Suprapubic skin (tissue), 4 donors: ENCODE results near the gene CHAC1. TPM values are rescaled to one million over a fixed set of nuclear protein-coding genes. Genes with fewer than 3 reads are reported as not detected.

ENCODE experiments used
- DNase-seq, 2 donors: peaks; one replicate each; pipeline ENCODE4 v3.0.0-alpha.2; 2019; ENCODE audit warnings: low spot score in 2 of 2
- H3K27ac ChIP-seq: fragments of 200-600 bp; sonication (generic); one replicate; pipeline ENCODE4 v1.5.1; 2019
- H3K27me3 ChIP-seq: fragments of 200-600 bp; sonication (generic); one replicate; pipeline ENCODE4 v1.5.1; 2019
- H3K36me3 ChIP-seq: fragments of 200-600 bp; sonication (generic); one replicate; pipeline ENCODE4 v1.5.1; 2019
- H3K4me1 ChIP-seq: fragments of 200-600 bp; sonication (generic); one replicate; pipeline ENCODE4 v1.5.1; 2019
- H3K4me3 ChIP-seq: fragments of 200-600 bp; sonication (generic); one replicate; pipeline ENCODE4 v1.5.1; 2019; ENCODE audit warnings: mild to moderate bottlenecking
- H3K9me3 ChIP-seq: fragments of 200-600 bp; sonication (generic); one replicate; pipeline ENCODE4 v1.5.1; 2019
- EP300 ChIP-seq: sonication (generic); formaldehyde crosslinking; IDR thresholded peaks from one replicate; pipeline ENCODE4 v1.6.1; 2017; ENCODE audit warnings: antibody characterized with exemption
- POLR2A ChIP-seq, 2 donors: fragments of 450-650 bp; IDR thresholded peaks; one replicate each; pipeline ENCODE4 v1.6.1; 2017; ENCODE audit warnings: antibody characterized with exemption in 2 of 2, mild to moderate bottlenecking in 2 of 2, moderate library complexity in 2 of 2
- POLR2AphosphoS5 ChIP-seq, 3 donors: sonication (generic); formaldehyde crosslinking; IDR thresholded peaks; one replicate each; pipeline ENCODE4 v1.6.1; 2017; ENCODE audit warnings: antibody characterized with exemption in 3 of 3
- WGBS: methylation state at CpG from one replicate; pipeline ENCODE4 v1.1.5; 2018; 5-methylcytosine and 5-hydroxymethylcytosine counted together
- total RNA-seq, 4 donors: library from RNA; depleted of rRNA; stranded (reverse); fragments of >200 nt; gene quantifications; one replicate each; pipeline ENCODE4 v1.1.0, GENCODE V29; 2016
- TF ChIP-seq, protein P1 (sequence below), 2 donors: fragments of 200-600 bp in 1 of 2; fragments of 450-650 bp in 1 of 2; sonication (generic) in 1 of 2; IDR thresholded peaks; one replicate each; pipeline ENCODE4 v1.5.1; 2016 to 2019; ENCODE audit warnings: antibody characterized with exemption in 2 of 2, mild to moderate bottlenecking in 1 of 2, moderate library complexity in 1 of 2

Gene CHAC1
- total RNA-seq, 4 donors from 2014 or later, result 2.6 to 10.0 (median 3.3) TPM; not detected in 1

DNA sequence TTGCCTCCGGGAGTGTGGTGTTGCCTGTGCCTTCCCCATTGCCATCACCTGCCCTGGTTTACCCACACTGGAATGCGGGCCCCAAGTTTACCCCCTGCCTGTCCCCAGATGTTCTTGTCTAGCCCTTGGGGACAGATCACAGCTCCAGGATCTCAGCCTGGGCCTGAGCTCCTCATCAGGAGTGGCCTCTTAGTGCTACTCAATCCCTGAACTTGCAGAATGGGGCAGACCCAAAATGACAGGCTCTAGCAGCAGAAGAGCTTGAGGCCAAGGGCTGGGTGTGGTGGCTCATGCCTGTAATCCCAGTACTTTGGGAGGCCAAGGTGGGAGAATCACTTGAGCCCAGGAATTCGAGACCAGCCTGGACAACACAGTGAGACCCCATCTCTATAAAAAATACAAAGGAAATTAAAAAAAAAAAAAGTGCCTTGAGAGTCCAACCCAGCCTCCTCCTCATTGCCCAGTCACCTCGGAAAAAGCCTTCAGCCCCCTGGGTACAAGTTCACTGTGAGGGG is 3.8 kb downstream of the CHAC1 start:
- no peak overlapping the region for H3K4me3 ChIP-seq
- 94% methylated on average over 3 of the region's 4 CpGs for WGBS
- H3K27ac ChIP-seq, result no peak overlapping the region
- no peaks in the 10 kb centered on the region for H3K36me3 ChIP-seq
- DNase-seq, result no peak
- no peaks in the 10 kb centered on the region for H3K27me3 ChIP-seq
- peaks cover 15% of the 10 kb centered on the region for H3K4me1 ChIP-seq
- H3K9me3 ChIP-seq, result no peaks in the 10 kb centered on the region
- TF ChIP-seq POLR2A (IDR thresholded peaks at IDR 0.05) (no peak), POLR2AphosphoS5 (IDR thresholded peaks at IDR 0.05) (no peak), EP300 (no peak)
- TF ChIP-seq, protein P1, sequence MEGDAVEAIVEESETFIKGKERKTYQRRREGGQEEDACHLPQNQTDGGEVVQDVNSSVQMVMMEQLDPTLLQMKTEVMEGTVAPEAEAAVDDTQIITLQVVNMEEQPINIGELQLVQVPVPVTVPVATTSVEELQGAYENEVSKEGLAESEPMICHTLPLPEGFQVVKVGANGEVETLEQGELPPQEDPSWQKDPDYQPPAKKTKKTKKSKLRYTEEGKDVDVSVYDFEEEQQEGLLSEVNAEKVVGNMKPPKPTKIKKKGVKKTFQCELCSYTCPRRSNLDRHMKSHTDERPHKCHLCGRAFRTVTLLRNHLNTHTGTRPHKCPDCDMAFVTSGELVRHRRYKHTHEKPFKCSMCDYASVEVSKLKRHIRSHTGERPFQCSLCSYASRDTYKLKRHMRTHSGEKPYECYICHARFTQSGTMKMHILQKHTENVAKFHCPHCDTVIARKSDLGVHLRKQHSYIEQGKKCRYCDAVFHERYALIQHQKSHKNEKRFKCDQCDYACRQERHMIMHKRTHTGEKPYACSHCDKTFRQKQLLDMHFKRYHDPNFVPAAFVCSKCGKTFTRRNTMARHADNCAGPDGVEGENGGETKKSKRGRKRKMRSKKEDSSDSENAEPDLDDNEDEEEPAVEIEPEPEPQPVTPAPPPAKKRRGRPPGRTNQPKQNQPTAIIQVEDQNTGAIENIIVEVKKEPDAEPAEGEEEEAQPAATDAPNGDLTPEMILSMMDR (IDR thresholded peaks at IDR 0.05), result no peak

DNA sequence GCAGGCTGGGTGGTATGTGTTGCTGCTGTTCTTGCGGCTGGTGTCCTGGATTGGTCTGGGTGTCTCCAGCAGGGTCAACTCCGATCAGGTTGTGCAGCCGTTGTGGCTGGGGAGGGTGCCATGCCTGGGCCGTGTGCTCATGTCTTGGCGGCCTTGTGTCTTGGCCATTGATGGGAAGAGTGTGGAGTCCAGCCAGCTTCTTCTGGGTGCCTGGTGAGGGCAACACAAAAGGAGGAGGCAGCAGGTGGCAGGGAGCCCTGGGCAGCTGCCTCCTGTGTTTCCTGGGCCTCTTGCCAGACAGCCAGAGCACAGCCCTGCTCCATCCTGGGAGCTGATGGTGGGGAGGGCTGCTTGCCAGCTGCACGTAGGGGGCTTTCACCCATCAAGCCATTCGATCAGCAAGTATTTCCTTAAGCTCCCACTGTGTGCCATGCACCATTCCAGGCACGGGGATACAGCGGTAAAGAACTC is 4.3 kb downstream of the CHAC1 start:
- H3K9me3 ChIP-seq, result no peaks in the 10 kb centered on the region
- no peak for DNase-seq
- 57% methylated on average over 9 of the region's 9 CpGs for WGBS
- peaks cover 11% of the 10 kb centered on the region for H3K4me1 ChIP-seq
- no peaks in the 10 kb centered on the region for H3K36me3 ChIP-seq
- no peak overlapping the region for H3K4me3 ChIP-seq
- no peaks in the 10 kb centered on the region for H3K27me3 ChIP-seq
- H3K27ac ChIP-seq, result no peak overlapping the region
- TF ChIP-seq POLR2AphosphoS5 (IDR thresholded peaks at IDR 0.05), result no peak
- no peak for TF ChIP-seq EP300
- TF ChIP-seq, protein P1 (IDR thresholded peaks at IDR 0.05), result no peak
- no peak for TF ChIP-seq POLR2A (IDR thresholded peaks at IDR 0.05)

DNA sequence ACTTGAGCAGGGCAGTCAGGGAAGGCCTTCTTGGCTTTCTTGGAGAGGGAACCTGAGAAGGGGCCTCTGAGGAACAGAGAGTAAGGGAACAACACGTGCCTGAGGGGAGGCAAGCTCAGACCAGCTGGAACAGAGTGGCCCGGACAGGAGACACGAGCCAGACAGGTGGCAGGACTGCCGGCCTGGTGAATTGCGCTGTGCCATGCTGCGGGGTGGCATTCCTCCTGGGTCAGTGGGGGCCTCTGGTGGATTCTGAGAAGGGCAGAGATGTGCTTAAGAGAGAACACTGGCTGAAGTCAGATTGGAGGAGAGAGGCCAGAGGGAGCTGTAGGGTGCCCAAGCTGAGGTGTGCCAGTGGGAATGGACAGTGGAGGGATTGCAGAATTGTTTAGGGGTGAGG is 4.9 kb downstream of the CHAC1 start:
- WGBS, result 71% methylated on average over 6 of the region's 6 CpGs
- H3K9me3 ChIP-seq, result no peaks in the 10 kb centered on the region
- DNase-seq, result no peak
- H3K27ac ChIP-seq, result no peak overlapping the region
- no peak for TF ChIP-seq EP300
- TF ChIP-seq, protein P1 (IDR thresholded peaks at IDR 0.05), result no peak
- TF ChIP-seq POLR2AphosphoS5 (IDR thresholded peaks at IDR 0.05), result no peak
- no peak for TF ChIP-seq POLR2A (IDR thresholded peaks at IDR 0.05)
- peaks cover 7% of the 10 kb centered on the region for H3K4me1 ChIP-seq
- no peak overlapping the region for H3K4me3 ChIP-seq
- H3K36me3 ChIP-seq, result no peaks in the 10 kb centered on the region
- no peaks in the 10 kb centered on the region for H3K27me3 ChIP-seq

DNA sequence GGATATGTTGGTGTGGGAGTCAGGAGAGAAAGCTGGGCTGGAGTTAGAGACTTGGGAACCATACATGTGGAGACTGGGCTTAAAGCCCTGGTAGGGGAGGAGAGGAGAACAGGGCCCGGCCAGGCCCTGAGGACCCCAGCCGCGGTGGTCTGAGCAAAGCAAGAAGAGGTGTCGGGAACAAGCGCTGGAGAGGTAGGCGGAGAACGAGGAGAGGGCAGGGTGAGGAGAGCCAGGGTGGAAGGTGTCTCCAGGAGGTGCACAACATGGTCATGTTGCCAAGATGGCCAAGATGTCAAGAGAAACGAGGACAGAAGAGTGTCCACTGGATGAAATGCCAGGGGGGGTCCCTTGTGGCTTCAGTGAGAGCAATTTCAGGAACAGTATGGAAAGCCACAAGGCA is 5.5 kb downstream of the CHAC1 start:
- Histone ChIP-seq H3K9me3 (no peaks in the 10 kb centered on the region), H3K4me1 (peaks cover 2% of the 10 kb centered on the region), H3K36me3 (no peaks in the 10 kb centered on the region), H3K27me3 (no peaks in the 10 kb centered on the region), H3K4me3 (no peak overlapping the region), H3K27ac (no peak overlapping the region)
- DNase-seq, result no peak
- TF ChIP-seq POLR2A (IDR thresholded peaks at IDR 0.05) (no peak), EP300 (no peak), POLR2AphosphoS5 (IDR thresholded peaks at IDR 0.05) (no peak)
- TF ChIP-seq, protein P1 (IDR thresholded peaks at IDR 0.05), result no peak
- 88% methylated on average over 8 of the region's 8 CpGs for WGBS

DNA sequence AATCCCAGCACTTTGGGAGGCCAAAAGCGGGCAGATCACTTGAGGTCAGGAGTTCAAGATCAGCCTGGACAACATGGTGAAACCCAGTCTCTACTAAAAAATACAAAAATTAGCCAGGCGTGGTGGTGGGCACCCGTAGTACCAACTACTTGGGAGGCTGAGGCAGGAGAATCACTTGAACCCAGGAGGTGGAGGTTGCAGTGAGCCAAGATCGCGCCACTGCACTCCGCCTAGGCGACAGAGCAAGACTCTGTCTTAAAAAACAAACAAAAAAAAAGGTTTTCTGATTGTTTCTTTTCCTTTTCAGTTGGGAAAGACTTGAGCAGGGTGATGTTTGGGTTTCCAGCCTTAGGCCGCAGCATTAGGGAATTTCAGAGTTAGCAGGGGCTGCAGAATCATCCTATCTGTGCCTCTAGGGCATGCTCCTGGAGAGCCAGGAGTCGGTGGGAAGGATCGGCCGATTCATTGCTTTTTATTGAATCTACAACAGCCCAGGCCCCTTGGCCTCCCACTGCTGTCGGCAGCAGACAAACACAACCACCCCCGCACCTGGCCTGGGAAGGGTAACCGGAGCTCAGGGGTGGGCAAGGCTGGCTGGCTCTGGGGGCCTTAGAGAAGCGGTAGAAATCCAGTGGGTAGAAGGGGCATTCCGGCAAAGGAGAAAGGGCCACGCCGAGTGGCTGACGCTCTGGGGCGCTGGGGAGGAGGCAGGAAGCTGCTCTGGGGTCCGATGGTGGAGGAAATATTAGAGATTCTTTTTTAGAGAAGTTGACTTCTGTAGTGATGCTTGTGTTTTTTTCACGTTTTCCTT is 6.3 kb downstream of the CHAC1 start:
- no peak overlapping the region for H3K4me3 ChIP-seq
- TF ChIP-seq EP300 (no peak), POLR2A (IDR thresholded peaks at IDR 0.05) (no peak), POLR2AphosphoS5 (IDR thresholded peaks at IDR 0.05) (no peak)
- TF ChIP-seq, protein P1 (IDR thresholded peaks at IDR 0.05), result no peak
- no peaks in the 10 kb centered on the region for H3K4me1 ChIP-seq
- no peak overlapping the region for H3K27ac ChIP-seq
- H3K27me3 ChIP-seq, result no peaks in the 10 kb centered on the region
- DNase-seq, result no peak
- H3K9me3 ChIP-seq, result no peaks in the 10 kb centered on the region
- no peaks in the 10 kb centered on the region for H3K36me3 ChIP-seq
- WGBS, result 85% methylated on average over 22 of the region's 22 CpGs
